Kidney epithelial cell (primary cell): Measurements from ENCODE around the gene GXYLT2. TPM values are rescaled to one million over a fixed set of nuclear protein-coding genes. Genes with fewer than 3 reads are reported as not detected.

Experiments used
- DNase-seq: peaks from one replicate; pipeline ENCODE4 v3.0.0-alpha.2; 2010; ENCODE audit warnings: low read depth
- H3K27me3 ChIP-seq: 2 replicates; pipeline ENCODE4 v1.6.0; 2011; ENCODE audit warnings: low read length; ENCODE audit not compliant: control insufficient read depth, insufficient read depth
- H3K36me3 ChIP-seq: 2 replicates; pipeline ENCODE4 v1.5.1; 2011; ENCODE audit warnings: low read length; ENCODE audit not compliant: control insufficient read depth, insufficient read depth
- H3K4me3 ChIP-seq: 2 replicates; pipeline ENCODE4 v1.5.1; 2011; ENCODE audit warnings: low read depth, mild to moderate bottlenecking, control low read depth, low read length
- total RNA-seq: library from RNA; depleted of rRNA; stranded (reverse); fragments of >200 nt; gene quantifications from 2 replicates; pipeline ENCODE4 v1.2.3, GENCODE V29; 2015
- TF ChIP-seq, protein P1 (sequence below): IDR thresholded peaks from 2 replicates; pipeline ENCODE4 v1.5.1; 2011; ENCODE audit warnings: mild to moderate bottlenecking, moderate library complexity, low read length, control low read depth, inconsistent platforms; ENCODE audit not compliant: insufficient read depth, poor library complexity, severe bottlenecking

The GXYLT2 gene, protein sequence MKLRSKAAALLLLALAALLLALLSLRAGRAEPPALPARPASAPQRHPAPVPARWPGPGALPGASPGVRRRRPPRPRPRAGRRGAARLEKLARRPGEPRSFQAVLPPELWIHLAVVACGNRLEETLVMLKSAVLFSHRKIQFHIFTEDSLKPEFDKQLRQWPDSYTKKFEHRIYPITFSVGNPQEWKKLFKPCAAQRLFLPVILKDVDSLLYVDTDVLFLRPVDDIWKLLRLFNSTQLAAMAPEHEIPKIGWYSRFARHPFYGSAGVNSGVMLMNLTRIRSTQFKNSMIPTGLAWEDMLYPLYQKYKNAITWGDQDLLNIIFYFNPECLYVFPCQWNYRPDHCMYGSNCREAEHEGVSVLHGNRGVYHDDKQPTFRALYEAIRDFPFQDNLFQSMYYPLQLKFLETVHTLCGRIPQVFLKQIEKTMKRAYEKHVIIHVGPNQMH
- total RNA-seq: 7.4 and 9.3 TPM in 2 replicates

DNA sequence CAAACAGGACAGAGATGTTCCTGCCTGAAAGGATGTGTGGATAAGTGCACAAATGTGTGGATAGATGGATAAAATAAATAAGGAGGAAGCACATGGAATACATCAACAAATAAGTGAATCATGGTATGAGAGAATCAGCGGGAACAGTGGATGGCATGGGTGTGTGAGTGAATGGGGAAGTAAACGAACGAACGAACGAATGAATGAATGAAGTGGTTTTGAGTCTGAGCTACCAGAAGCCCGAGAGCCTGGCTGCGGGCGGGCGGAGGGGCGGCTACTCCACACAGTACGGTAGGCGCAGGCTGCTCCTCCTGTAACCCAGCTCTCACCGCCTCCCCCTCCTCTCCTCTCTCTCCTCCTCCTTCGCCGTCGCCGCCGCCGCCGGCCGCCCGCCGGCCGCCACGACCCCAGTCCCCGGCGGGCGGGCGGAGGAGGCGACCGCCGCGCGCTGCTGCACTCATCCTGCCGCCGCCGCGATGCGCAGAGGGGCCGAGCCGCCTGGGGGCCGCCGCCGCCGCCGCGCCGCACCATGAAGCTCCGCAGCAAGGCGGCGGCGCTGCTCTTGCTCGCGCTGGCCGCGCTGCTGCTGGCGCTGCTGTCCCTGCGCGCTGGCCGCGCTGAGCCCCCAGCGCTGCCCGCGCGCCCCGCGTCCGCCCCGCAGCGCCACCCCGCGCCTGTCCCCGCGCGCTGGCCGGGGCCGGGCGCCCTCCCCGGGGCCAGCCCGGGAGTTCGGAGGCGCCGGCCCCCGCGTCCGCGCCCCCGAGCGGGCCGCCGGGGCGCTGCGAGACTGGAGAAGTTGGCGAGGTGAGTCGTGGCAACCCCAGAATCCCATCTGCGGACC lies at the start of gene GXYLT2:
TSS of gene GXYLT2 (plus strand) at position 342 of the 841 bp plus-strand sequence. CDS start at position 530, 188 bp downstream.
- Histone ChIP-seq H3K27me3 (no peaks in the 10 kb centered on the region), H3K4me3 (peak within 1 kb of the TSS; percentile 56), H3K36me3 (no peaks in the 10 kb centered on the region)
- no peak for DNase-seq
- TF ChIP-seq, protein P1, sequence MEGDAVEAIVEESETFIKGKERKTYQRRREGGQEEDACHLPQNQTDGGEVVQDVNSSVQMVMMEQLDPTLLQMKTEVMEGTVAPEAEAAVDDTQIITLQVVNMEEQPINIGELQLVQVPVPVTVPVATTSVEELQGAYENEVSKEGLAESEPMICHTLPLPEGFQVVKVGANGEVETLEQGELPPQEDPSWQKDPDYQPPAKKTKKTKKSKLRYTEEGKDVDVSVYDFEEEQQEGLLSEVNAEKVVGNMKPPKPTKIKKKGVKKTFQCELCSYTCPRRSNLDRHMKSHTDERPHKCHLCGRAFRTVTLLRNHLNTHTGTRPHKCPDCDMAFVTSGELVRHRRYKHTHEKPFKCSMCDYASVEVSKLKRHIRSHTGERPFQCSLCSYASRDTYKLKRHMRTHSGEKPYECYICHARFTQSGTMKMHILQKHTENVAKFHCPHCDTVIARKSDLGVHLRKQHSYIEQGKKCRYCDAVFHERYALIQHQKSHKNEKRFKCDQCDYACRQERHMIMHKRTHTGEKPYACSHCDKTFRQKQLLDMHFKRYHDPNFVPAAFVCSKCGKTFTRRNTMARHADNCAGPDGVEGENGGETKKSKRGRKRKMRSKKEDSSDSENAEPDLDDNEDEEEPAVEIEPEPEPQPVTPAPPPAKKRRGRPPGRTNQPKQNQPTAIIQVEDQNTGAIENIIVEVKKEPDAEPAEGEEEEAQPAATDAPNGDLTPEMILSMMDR: no peak

DNA sequence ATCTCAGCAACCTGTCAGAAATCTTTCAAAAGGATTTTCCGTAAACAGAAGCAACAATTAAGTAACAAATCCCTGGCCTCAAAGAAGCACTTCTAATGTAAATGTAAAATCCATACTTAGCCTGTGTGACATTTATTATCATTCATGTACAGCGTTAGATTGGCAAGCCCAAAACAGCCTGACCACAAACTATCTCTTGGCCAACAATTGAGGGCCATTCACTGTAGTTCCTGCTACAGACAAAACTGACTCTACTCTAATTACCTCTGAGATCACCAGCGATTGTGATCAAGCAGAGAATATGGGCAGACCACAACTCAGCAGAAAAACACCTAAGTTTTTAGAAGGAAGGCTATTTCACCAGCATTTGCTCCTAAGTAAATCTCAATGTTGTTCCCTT lies 48.8 kb upstream of the GXYLT2 start:
- TF ChIP-seq, protein P1: no peak
- Histone ChIP-seq H3K36me3 (peaks cover 3% of the 10 kb centered on the region), H3K4me3 (no peak overlapping the region), H3K27me3 (no peaks in the 10 kb centered on the region)
- DNase-seq: no peak

GRCh38 chr3:72844436-72844993 lies 43.3 kb upstream of the GXYLT2 start:
- Histone ChIP-seq H3K27me3 (no peaks in the 10 kb centered on the region), H3K36me3 (peaks cover 3% of the 10 kb centered on the region), H3K4me3 (no peak overlapping the region)
- DNase-seq: no peak
- TF ChIP-seq, protein P1: no peak

DNA sequence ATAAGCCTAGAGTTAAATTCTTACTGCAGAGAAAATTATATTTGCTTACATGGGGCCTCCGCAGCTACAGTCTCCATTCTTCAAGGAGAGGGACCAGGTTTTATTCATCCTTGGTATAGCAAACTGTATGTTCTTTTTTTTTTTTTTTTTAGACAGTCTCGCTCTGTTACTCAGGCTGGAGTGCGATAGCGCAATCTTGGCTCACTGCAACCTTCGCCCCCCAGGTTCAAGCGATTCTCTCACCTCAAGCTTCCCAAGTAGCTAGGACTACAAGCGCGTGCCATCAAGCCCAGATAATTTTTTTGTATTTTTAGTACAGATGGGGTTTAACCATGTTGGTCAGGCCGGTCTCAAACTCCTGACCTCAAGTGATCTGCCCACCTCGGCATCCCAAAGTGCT lies 41.7 kb upstream of the GXYLT2 start:
- H3K4me3 ChIP-seq: no peak overlapping the region

GRCh38 chr3:72847282-72847681 lies 40.6 kb upstream of the GXYLT2 start:
- TF ChIP-seq, protein P1: no peak
- DNase-seq: no peak
- Histone ChIP-seq H3K4me3 (peak overlapping the region; percentile 62), H3K27me3 (no peaks in the 10 kb centered on the region), H3K36me3 (no peaks in the 10 kb centered on the region)

More for the DNA sequence above, 41.7 kb upstream of the GXYLT2 start:
- TF ChIP-seq, protein P1: no peak
- peaks cover 3% of the 10 kb centered on the region for H3K36me3 ChIP-seq
- no peaks in the 10 kb centered on the region for H3K27me3 ChIP-seq
- DNase-seq: no peak
